HG03039 (cell line): Measurements from ENCODE around the gene NDUFA5.
"Not testable (repeated sequence)": the region's sequence is repeated elsewhere in the genome, so short reads cannot be mapped to it uniquely, and the experiment has no call there.

Source experiments
- ATAC-seq: cut with Tn5 transposase; IDR thresholded peaks from one replicate; pipeline ENCODE4 v1.9.1; 2021; ENCODE audit warnings: mild to moderate bottlenecking, moderate library complexity; ENCODE audit not compliant: unreplicated experiment

Gene NDUFA5

DNA sequence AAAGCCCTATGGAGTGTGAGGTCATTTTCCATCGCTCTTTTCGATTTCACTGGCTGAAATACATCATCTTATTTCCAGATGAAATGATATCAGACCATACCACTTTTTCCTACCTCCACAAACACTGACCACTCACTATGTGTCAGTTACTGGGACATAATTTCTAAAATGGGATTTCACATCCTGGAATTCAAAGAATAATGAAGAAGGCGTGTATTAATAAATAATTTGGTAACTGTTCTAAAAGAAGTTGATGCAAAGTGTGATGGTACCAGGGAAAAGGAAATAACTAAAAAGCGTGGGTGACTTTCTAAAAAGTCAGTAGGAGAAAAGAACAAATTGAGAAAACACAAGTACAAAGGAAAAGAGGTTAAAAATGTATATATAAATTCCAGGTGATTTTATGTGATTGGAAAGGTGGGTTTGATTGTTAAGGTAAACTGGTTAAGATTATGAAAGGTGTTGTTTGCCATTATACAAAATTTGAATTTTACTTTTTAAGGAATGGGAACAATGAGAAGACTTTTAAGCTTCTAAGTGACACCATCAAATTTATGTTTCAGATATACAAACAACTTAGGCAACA, 764 bp upstream of the NDUFA5 start:
- ATAC-seq, result no peak

DNA sequence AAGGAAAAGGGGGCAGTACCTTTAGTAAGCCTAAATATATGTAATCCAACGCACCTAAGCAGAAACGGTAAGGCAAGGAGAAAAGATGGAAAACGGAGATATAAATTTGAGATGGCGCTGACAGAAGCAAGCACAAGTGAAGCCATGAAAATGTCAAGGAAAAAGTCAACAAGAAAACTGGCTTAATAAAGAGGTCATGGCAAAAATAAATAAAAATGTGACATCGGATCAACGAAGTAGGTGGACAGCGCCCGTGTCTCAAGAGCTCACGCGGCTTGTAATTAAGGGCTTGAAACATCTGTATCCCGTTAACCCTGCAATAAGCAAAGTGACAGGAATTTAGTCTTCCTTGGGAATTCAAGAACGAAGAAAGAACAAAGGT, 611 bp downstream of the NDUFA5 start:
- no peak for ATAC-seq

DNA sequence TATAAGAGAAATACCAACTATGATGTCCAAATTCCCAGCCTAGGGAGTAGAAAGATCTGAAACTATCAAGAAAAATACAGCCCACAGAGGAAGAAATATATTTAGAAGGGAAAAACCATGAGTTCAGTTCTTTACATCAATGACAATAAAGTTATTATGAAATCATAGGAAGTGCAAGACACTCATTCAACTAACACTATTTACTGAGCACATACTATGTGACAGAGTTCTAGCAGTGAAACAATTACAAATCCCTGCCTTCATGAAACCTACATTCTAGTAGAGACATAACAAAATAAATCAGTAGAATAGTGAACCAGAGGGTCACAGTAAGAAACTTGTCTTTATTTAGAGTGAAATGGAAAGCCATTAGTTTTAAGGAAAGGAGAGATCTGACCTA, 2.1 kb downstream of the NDUFA5 start:
- ATAC-seq, result no peak

DNA sequence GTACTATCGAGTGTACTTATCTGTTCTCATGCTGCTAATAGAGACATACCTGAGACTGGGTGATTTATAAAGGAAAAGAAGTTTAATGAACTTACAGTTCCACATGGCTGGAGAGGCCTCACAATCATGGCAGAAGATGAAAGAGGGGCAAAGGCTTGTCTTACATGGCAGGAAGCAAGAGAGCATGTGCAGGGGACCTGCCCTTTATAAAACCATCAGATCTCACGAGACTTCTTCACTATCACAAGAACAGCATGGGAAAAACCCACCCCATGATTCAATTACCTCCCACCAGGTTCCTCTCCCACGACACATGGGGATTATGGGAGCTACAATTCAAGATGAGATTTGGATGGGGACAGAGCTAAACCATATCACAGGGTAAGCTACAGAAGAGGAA, 4.5 kb downstream of the NDUFA5 start:
- no peak for ATAC-seq

DNA sequence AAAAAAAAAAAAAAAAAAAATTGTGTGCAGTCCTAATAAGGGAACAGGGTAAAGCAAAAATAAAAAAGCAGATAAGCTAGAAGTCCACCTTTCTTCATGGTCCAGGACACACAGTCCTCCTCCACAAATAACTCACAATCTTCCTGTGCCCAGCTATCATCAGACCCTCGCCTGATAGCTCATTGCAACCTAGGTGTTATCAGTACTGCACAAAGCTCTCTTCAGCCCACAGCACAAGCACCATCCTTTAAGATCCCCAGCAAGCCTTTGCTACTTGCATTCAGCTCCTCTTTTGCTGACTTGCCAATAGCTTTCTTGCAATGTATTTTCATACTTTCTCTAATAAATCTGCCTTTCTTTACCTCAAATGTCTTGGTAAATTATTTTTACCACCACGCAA, 5.0 kb downstream of the NDUFA5 start:
- ATAC-seq, result no peak

DNA sequence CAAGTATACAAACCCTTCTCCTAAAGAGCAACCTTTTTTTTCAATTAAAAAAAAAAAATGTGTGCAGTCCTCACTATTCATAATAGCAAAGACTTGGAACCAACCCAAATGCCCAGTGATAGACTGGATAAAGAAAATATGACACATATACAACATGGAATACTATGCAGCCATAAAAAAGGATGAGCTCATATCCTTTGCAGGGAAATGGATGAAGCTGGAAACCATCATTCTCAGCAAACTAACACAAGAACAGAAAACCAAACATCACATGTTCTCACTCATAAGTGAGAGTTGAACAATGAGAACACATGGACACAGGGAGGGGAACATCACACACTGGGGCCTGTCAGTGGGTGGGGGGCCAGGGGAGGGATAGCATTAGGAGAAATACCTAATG, 5.5 kb downstream of the NDUFA5 start:
- ATAC-seq, result not testable (repeated sequence)

DNA sequence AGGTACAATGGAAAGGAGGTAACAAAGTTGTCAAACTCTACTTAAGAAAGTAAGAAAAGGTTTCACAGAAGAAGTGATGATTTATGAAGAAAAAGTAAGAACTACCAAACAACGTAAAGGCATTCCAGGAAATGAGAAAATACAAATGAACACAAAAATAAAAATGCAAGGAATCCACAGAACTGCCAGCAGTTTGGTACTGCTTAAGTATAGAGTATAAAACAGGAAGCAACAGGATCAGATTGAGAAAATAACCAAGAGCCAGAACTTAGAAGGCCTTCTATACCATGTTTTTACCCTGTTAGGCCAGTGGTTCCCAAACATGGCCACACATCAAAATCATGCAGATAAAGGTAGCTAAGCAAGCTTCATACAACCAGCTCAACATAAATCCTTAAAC, 9.2 kb downstream of the NDUFA5 start:
- no peak for ATAC-seq

DNA sequence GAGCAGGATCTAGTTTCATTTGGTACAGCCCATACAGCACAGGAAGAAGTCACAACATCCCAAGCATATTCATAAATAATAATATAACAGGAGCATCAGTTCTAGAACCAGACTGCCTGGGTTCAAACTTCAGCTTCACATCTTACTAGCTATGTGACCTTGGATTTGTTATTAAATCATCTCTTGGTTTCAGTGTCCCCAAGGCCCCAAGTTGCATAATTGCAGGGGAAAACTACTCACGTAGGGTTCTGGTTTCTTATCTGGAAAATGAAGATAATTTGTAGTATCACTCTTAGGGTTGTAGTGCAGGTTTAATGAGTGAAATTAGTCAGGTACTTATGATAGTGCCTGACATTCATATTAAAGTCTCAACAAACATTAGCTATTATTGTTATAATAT, 17.7 kb downstream of the NDUFA5 start:
- ATAC-seq, result no peak

DNA sequence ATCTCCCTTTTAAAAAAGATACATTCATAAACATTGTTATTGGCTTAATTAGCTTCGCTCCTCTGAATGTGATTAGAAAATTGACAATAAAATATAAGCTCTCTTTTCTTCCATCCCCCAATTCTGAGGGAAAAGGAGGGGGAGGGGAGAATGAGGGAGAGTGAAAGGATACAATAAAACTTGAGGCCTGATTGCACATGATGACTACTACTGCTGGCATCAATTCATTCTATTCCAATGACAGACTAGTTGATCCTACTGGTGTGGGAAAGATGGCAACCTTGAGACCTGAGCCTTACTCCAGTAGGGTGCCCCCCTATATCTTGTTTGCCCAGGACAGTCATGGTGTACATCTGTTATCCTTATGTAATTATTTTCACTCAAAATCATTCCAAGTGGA, 18.7 kb downstream of the NDUFA5 start:
- no peak for ATAC-seq

DNA sequence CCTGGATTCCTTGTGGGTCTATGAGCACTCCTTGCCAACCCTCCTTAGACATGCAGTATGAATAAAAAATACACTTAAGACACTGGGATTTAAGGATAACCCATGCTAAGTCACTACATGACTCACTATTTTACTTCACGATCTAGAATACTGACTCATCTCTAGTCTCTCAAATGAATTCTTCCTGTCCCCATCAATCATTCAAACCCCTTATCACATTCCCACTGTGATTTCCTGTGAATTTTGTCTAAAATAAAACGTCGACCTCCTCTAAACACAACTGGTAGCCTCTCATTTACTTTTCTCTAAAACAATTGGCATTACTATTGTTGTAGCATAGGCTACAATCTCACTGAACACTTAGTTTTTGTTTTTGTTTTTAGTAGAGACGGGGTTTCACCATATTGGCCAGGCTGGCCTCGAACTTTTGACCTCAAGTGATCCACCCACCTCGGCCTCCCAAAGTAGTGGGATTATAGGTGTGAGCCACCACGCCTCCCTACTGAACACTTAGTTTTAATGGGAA, 19.4 kb downstream of the NDUFA5 start:
- no peak for ATAC-seq

DNA sequence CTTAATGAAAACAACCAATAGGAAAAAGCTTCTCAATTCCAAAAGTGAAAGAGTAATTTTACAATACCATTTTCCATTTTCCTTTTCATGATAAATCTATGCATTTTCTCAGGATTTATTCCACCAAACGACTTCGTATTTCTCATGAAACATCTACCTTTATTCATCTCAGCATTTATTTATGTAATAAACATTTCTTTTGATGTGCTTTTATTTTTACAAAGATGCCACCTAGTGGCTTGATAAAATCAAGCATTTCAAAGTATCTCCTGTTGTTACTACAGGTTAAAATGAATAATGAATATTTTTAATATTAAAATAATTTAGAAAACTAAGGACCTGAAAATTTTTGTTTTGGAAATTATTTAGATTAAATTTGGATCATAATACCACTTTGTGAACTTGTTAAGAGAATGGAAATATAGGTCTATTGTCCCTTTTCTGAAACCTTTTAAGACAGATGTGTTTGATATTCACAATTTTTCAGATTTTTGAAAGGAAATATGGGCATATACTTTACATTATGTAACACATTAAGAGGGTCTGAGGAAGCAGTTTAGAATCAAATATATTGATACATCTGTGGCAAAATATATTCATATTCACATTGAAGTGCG, 20.5 kb downstream of the NDUFA5 start:
- ATAC-seq, result no peak

DNA sequence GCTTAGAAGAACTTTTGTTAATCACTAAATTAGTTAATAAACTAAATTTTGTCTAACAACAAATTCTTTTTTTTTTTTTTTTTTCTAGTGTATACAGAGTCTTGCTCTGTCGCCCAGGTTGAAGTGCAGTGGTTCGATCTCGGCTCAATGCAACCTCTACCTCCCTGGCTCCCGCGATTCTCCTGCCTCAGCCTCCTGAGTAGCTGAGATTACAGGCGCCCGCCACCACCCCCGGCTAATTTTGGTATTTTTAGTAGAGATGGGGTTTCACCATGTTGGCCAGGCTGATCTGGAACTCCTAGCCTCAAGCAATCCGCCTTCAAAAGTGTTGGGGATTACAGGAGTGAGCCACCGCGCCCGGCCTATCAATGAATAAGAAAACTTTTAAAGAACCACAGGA, 22.1 kb downstream of the NDUFA5 start:
- ATAC-seq, result no peak

DNA sequence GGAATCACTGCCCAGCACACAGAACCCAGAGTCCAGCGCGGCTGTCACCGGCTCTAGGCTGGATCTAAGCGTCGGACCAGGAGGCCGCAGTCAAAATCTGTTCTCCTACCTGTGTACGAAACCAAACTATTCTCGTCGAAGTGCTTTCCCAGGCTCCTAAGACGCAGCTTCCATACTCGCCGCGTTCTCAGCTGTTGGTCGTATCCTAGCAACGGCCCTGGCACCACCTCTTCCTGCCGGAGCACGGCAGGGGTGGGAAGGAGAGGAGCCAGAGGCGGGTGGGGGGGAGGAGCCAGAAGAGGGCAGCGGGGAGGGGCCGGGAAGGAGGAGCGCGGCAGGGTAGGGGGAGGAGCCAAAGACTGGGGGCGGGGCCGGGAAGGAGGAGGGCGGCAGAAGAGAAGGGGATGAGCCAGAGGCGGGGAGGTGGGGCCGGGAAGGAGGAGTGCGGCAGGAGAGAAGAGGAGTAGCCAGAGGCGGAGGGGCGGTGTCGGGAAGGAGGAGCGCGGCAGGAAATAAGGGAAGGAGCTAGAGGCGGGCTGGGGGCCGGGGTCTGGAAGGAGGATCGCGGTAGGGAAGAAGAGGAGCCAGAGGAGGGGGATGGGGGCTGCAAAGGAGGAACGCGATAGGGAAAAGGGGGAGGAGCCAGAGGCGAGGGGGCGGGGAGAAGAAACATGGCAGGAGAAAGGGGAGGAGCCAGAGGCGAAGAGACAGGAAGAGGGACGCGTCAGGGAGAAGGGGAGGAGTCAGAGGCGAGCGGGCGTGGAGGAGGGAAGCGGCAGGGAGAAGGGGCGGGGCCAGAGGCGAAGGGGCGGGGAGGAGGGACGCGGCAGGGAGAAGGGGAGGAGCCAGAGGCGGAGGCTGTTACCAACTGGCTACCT, 23.0 kb downstream of the NDUFA5 start, which contains the start of gene IQUB:
TSS of gene IQUB (minus strand) at position 213 of the 878 bp plus-strand sequence. CDS start 22,255 bp downstream, outside the sequence.
- ATAC-seq, result peak; percentile 80

DNA sequence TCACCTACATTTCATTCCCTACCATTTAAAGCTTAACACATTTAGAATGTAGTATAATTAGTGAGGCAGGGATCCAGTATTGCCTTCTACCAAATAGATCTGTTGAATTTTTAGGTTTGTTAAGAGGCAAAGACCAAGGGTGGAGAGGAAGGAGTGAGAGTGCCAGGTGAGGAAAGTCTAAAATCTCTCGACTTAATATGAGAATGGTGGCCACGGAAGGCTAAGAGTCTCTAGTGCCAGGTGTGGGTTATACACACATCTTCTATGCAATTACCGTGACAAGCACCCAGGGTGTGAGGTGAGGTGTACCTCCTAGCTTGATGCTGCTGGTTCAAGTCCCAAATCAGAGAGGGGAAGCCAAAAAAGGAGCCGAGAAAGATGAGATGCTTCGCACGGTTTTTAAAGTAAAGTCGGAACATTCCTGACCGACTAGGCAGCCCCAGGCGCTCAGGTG, 23.7 kb downstream of the NDUFA5 start:
- no peak for ATAC-seq

DNA sequence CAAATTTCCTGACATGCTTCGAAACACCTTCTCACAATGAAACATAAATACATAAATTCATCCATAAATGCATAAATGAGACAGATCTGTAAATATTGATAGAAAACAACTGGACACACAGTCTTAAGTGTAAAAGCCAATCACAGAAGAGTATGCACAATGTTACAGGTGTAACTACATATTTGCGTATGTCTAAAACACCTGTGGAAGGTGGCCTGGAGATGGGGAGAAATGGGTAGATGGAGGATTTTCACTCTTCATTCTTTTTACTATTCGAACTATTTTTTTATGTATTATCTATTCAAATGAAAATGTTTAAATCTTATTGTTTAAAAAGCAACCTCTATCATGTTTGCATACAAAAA, 24.1 kb downstream of the NDUFA5 start:
- no peak for ATAC-seq

DNA sequence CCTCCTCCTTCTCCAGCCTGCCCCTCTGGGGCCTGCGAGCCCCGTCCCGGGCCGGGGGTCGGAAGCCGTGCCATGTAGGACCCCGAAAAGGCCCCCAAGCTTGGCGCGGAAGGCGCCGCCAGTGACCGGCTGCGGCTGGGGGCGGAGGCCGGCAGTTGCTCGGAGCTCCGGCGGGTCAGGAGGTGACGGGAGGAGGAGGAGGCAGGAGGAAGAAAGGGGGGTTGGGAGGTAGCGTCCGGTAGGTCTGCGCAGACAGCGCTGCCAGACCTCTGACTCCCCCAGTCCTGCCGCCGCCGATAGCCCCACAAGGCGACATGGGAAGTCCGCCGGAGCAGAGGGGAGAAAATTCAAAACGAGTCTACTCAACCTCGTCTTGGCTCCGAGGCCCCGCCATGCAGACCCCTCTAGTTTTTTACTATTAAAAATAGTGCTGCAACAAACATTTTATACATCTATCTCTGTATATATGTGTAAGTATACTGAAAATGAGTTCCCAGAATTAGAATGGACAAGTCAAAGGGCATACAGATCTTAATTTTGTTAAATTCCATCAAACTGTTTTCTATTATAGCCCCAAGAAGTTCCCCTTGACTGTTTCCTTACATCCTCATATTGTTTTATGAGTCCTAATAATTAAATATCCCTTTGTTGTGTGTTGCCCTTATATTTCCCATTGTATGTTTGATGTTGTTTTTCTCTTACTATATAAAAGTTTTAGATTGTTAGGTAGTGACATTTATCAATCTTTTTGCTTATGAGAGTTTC, 24.6 kb downstream of the NDUFA5 start:
- ATAC-seq, result not testable (repeated sequence)

DNA sequence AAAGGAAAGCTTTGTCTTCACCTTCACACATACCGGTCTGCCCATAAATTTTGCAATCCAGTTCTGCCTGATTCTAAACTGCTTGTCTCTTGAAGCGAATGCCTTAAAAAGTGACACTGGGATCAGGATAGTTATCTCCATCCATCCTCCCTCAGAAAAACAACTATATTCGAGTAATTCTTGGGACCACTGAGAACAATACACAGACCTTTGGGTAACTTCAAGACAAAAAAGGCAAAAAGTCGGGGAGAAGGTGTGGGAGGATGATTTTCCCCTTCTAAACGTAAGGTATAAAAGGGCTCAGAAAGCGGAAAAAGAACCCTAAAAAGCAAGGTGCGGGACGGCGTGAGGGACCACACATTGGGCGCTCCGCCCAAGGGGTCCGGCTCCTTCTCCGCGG, 25.3 kb downstream of the NDUFA5 start:
- not testable (repeated sequence) for ATAC-seq

DNA sequence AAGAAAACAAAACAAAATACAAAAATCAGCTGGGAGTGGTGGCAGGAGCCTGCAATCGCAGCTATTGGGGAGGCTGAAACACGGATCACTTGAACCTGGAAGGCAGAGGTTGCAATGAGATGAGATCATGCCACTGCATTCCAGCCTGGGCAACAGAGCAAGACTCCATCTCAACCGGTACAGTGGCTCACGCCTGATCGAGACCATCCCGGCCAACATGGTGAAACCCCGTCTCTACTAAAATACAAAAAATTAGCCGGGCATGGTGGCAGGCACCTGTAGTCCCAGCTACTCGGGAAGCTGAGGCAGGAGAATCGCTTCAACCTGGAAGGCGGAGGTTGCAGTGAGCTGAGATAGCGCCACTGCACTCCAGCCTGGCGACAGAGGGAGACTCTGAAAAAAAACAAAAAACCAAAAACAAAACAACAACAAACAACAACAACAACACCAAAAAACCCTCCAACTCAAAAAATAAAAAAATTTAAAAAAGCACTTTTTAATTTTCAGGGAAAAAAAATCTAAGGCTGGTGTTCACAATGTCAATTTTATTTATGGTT, 27.5 kb downstream of the NDUFA5 start:
- ATAC-seq, result not testable (repeated sequence)

DNA sequence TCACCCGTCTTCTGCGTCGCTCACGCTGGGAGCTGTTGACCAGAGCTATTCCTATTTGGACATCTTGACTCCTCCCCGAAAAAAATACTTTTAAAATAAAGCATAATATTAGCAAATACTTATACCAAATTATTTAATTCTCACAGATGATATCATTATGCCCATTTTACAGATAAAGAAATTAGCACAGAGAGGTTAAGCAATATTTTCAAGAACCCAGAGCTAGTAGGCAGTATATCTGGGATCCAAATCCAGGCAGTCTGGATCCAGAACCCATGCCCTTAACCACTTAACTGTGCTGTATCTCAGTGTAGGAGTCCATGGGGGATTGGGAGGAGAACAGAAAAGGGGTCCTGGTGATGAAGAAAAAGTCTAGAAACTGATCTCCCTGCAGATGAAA, 29.4 kb downstream of the NDUFA5 start:
- ATAC-seq, result no peak

DNA sequence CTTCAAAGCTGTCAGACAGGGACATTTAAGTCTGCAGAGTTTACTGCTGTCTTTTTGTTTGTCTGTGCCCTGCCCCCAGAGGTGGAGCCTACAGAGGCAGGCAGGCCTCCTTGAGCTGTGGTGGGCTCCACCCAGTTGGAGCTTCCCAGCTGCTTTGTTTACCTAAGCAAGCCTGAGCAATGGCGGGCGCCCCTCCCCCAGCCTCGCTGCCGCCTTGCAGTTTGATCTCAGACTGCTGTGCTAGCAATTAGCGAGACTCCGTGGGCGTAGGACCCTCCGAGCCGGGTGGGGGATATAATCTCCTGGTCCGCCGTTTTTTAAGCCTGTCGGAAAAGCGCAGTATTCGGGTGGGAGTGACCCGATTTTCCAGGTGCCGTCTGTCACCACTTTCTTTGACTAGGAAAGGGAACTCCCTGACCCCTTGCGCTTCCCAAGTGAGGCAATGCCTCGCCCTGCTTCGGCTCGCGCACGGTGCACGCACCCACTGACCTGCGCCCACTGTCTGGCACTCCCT, 29.8 kb downstream of the NDUFA5 start:
- not testable (repeated sequence) for ATAC-seq
